Measurements from ENCODE around the gene MAP4K4. TPM values are rescaled to one million over a fixed set of nuclear protein-coding genes. Genes with fewer than 3 reads are reported as not detected.

The MAP4K4 gene
- total and polyA plus RNA-seq, 12 donors: 8.7 to 43.1 (median 21.8) TPM

GRCh38 chr2:101802329-101802728 lies 104.8 kb downstream of the MAP4K4 start:
- Histone ChIP-seq H3K4me3 (no peak overlapping the region), H3K4me1 (replicated peaks in 1 of 2) (peaks cover 0 to 26% of the 10 kb centered on the region in 2 donors), H3K27ac (no peak overlapping the region), H3K9me3 (replicated peaks in 1 of 3) (no peaks in the 10 kb centered on the region), H3K27me3 (no peaks in the 10 kb centered on the region), H3K36me3 (replicated peaks in 1 of 2) (no peaks in the 10 kb centered on the region)
- no peak for DNase-seq
- TF ChIP-seq CTCF (IDR thresholded peaks at IDR 0.05) (no peak), POLR2A (IDR thresholded peaks at IDR 0.05) (no peak)
- WGBS, 4 donors: 88 to 98% (median 95%) methylated on average over 5 of the region's 5 CpGs
- intact Hi-C loops (cut with DNase I): no loop called here

DNA sequence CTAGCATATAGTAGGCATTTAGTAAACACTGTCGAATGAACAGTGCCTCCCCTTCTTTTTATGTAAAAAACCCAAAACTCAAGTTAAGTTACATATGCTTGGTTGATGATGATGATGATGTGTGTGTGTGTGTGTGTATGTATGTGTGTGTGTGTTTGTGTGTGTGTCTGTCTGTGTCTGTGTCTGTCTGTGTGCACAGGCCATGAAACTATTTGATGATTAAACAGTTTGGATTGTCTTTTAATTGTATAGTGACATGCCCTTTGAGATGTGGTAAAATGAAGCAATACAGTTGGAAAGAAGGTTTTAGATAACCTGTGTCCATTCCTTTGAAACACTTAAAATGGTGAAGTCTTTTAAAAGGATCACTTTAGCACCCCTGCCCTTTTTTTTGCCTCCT lies 105.6 kb downstream of the MAP4K4 start:
- Histone ChIP-seq H3K4me1 (replicated peaks in 1 of 2) (peaks cover 3 to 26% of the 10 kb centered on the region in 2 donors), H3K9me3 (replicated peaks in 1 of 3) (no peaks in the 10 kb centered on the region), H3K36me3 (replicated peaks in 1 of 2) (no peaks in the 10 kb centered on the region), H3K27me3 (no peaks in the 10 kb centered on the region), H3K4me3 (no peak overlapping the region), H3K27ac (no peak overlapping the region)
- 94 to 100% (median 95%) methylated on average over 1 of the region's 1 CpG for WGBS, 4 donors
- intact Hi-C loops (cut with DNase I): no loop called here
- TF ChIP-seq CTCF (IDR thresholded peaks at IDR 0.05) (no peak), POLR2A (IDR thresholded peaks at IDR 0.05) (no peak)
- DNase-seq: no peak

DNA sequence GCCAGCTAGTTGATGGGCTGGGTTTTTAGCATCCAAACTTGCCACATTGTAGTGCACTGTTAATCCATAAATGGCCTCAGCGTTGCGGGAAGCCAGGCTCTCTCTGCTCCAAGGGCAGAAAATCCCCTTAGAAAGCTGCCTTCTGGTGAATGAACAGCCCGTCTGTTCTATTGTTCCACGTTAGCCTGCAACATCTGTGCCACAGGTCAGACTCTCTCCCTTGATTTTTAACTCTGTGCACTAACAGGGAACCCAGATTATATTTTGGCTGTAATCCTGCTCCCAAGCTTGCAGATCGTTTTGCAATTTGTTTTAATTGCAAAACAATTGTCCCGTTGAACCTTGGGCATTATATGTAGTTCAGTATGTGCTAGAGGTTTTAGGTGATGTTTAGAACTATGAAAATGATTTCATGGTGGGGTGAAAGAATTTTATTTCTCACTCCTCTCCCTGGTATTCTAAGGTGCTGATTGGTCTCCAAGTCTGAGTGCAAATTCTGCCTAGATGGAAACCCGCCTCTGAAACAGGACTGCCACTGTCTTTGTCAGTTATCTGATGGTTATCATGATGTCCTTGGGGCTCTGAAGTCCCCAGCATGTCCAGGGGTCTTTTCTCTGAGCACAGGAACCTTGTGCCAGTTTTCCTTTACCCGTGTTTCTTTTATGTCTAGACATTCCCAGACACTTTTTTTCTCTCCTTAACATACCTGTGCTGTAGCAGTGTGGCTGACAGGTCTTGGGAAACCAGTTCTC lies 106.6 kb downstream of the MAP4K4 start:
- intact Hi-C loops (cut with DNase I): no loop called here
- TF ChIP-seq CTCF (IDR thresholded peaks at IDR 0.05) (no peak), POLR2A (IDR thresholded peaks at IDR 0.05) (no peak)
- 58 to 71% (median 63%) methylated on average over 8 of the region's 8 CpGs for WGBS, 4 donors
- peaks cover 6 to 26% of the 10 kb centered on the region in 2 donors for H3K4me1 ChIP-seq (replicated peaks in 1 of 2)
- H3K4me3 ChIP-seq: no peak overlapping the region
- H3K9me3 ChIP-seq (replicated peaks in 1 of 3): no peaks in the 10 kb centered on the region
- no peaks in the 10 kb centered on the region for H3K36me3 ChIP-seq (replicated peaks in 1 of 2)
- H3K27me3 ChIP-seq: no peaks in the 10 kb centered on the region
- DNase-seq: no peak
- H3K27ac ChIP-seq: no peak overlapping the region

GRCh38 chr2:101805152-101806088 lies 107.9 kb downstream of the MAP4K4 start:
- 75 to 77% (median 76%) methylated on average over 9 of the region's 9 CpGs for WGBS, 4 donors
- Histone ChIP-seq H3K4me3 (no peak overlapping the region), H3K4me1 (replicated peaks in 1 of 2) (peaks cover 6 to 26% of the 10 kb centered on the region in 2 donors), H3K36me3 (replicated peaks in 1 of 2) (no peaks in the 10 kb centered on the region), H3K27me3 (no peaks in the 10 kb centered on the region), H3K9me3 (replicated peaks in 1 of 3) (no peaks in the 10 kb centered on the region), H3K27ac (no peak overlapping the region)
- TF ChIP-seq POLR2A (IDR thresholded peaks at IDR 0.05) (no peak), CTCF (IDR thresholded peaks at IDR 0.05) (no peak)
- DNase-seq: no peak
- intact Hi-C loops (cut with DNase I): no loop called here

All from adrenal gland (tissue), 12 donors.